ENCODE measurements around the gene ACOT4. TPM values are rescaled to one million over a fixed set of nuclear protein-coding genes. Genes with fewer than 3 reads are reported as not detected.
"Not testable (repeated sequence)": the region's sequence is repeated elsewhere in the genome, so short reads cannot be mapped to it uniquely, and the experiment has no call there.

The ACOT4 gene
- total RNA-seq, 1 experiment from 2014 or later = 1.8 TPM

GRCh38 chr14:73562696-73563095, 29.0 kb upstream of the ACOT4 start:
- not testable (repeated sequence) for H3K14ac ChIP-seq (ENCODE audit: insufficient read depth, low read length); H2BK15ac ChIP-seq (ENCODE audit: low read depth, low read length); H3K4me1 ChIP-seq (ENCODE audit: insufficient read depth, low read length); H3K27me3 ChIP-seq (ENCODE audit: insufficient read depth, low read length); H2BK12ac ChIP-seq (ENCODE audit: insufficient read length, low read depth, low read length); H3K27ac ChIP-seq (ENCODE audit: insufficient read length, low read depth, low read length); H4K8ac ChIP-seq (replicated peaks; ENCODE audit: insufficient read length, low read depth, low read length); DNase-seq; H3K79me1 ChIP-seq (ENCODE audit: insufficient read depth, low read depth, low read length, poor library complexity, severe bottlenecking); H3K4ac ChIP-seq (ENCODE audit: low read depth, low read length); H3K4me2 ChIP-seq (ENCODE audit: insufficient read depth, insufficient read length, low read length); H4K20me1 ChIP-seq (ENCODE audit: control insufficient read depth, insufficient read depth, insufficient read length); H3K9me3 ChIP-seq (ENCODE audit: control insufficient read depth, low read depth, low read length); H3T11ph ChIP-seq (ENCODE audit: low read length); H4K91ac ChIP-seq (ENCODE audit: insufficient read length, low read depth, low read length); H2AFZ ChIP-seq (ENCODE audit: low read length); H4K5ac ChIP-seq (ENCODE audit: insufficient read length, low read depth, low read length); H3K9ac ChIP-seq (ENCODE audit: extremely low read depth, insufficient read length, low read length); H3K18ac ChIP-seq (ENCODE audit: insufficient read length, low read depth, low read length); H3K79me2 ChIP-seq (ENCODE audit: insufficient read depth, low read length); H3K4me3 Mint-ChIP-seq; H2AK5ac ChIP-seq (ENCODE audit: insufficient read length, low read length); H2BK5ac ChIP-seq (ENCODE audit: insufficient read length, low read length); H3K27ac Mint-ChIP-seq; H3K23ac ChIP-seq (ENCODE audit: insufficient read length, low read depth, low read length); H2BK120ac ChIP-seq (ENCODE audit: low read depth, low read length, poor library complexity, severe bottlenecking); H3K56ac ChIP-seq (ENCODE audit: insufficient read length, low read depth, low read length); H3K27me3 Mint-ChIP-seq (ENCODE audit: low read depth); H3K23me2 ChIP-seq (ENCODE audit: insufficient read length, low read depth, low read length, poor library complexity, severe bottlenecking); H2BK20ac ChIP-seq (ENCODE audit: low read depth, low read length, poor library complexity, severe bottlenecking)
- Mint-ChIP-seq H3K4me1 (peaks cover 8 to 12% of the 10 kb centered on the region in 2 experiments), H3K9me3 (peaks cover 20% of the 10 kb centered on the region in 2 experiments), H3K36me3 (ENCODE audit: insufficient read depth in 1 of 3, low read depth in 3 of 3) (peaks cover 15 to 36% (median 27%) of the 10 kb centered on the region in 3 experiments)
- no CpG with 5 or more reads among the region's 6 CpGs for WGBS (ENCODE audit: extremely low coverage, insufficient read length, low lambda C conversion rate)

GRCh38 chr14:73566431-73566830, 25.2 kb upstream of the ACOT4 start:
- H3K27me3 ChIP-seq (ENCODE audit: insufficient read depth, low read length); H3K23me2 ChIP-seq (ENCODE audit: insufficient read length, low read depth, low read length, poor library complexity, severe bottlenecking); H2BK5ac ChIP-seq (ENCODE audit: insufficient read length, low read length); H3K4me1 ChIP-seq (ENCODE audit: insufficient read depth, low read length); H2AFZ ChIP-seq (ENCODE audit: low read length); H2BK120ac ChIP-seq (ENCODE audit: low read depth, low read length, poor library complexity, severe bottlenecking); H4K5ac ChIP-seq (ENCODE audit: insufficient read length, low read depth, low read length); H3T11ph ChIP-seq (ENCODE audit: low read length); H2BK12ac ChIP-seq (ENCODE audit: insufficient read length, low read depth, low read length); H2BK15ac ChIP-seq (ENCODE audit: low read depth, low read length); H3K79me1 ChIP-seq (ENCODE audit: insufficient read depth, low read depth, low read length, poor library complexity, severe bottlenecking); H4K20me1 ChIP-seq (ENCODE audit: control insufficient read depth, insufficient read depth, insufficient read length); H3K79me2 ChIP-seq (ENCODE audit: insufficient read depth, low read length); H3K9me3 ChIP-seq (ENCODE audit: control insufficient read depth, low read depth, low read length); DNase-seq; H3K4ac ChIP-seq (ENCODE audit: low read depth, low read length); H3K23ac ChIP-seq (ENCODE audit: insufficient read length, low read depth, low read length); H4K91ac ChIP-seq (ENCODE audit: insufficient read length, low read depth, low read length); H3K56ac ChIP-seq (ENCODE audit: insufficient read length, low read depth, low read length); H2AK5ac ChIP-seq (ENCODE audit: insufficient read length, low read length); H2BK20ac ChIP-seq (ENCODE audit: low read depth, low read length, poor library complexity, severe bottlenecking); H3K18ac ChIP-seq (ENCODE audit: insufficient read length, low read depth, low read length); H3K4me2 ChIP-seq (ENCODE audit: insufficient read depth, insufficient read length, low read length); H3K27ac ChIP-seq (ENCODE audit: insufficient read length, low read depth, low read length); H3K4me3 Mint-ChIP-seq; H3K9ac ChIP-seq (ENCODE audit: extremely low read depth, insufficient read length, low read length); H4K8ac ChIP-seq (replicated peaks; ENCODE audit: insufficient read length, low read depth, low read length); H3K27ac Mint-ChIP-seq; H3K14ac ChIP-seq (ENCODE audit: insufficient read depth, low read length): not testable (repeated sequence)
- Mint-ChIP-seq H3K9me3 (peaks cover 19 to 22% of the 10 kb centered on the region in 2 experiments), H3K27me3 (ENCODE audit: low read depth) (peaks cover 15% of the 10 kb centered on the region), H3K36me3 (ENCODE audit: insufficient read depth in 1 of 3, low read depth in 3 of 3) (peaks cover 15 to 37% (median 28%) of the 10 kb centered on the region in 3 experiments), H3K4me1 (peaks cover 23 to 31% of the 10 kb centered on the region in 2 experiments)
- WGBS (ENCODE audit: extremely low coverage, insufficient read length, low lambda C conversion rate) = no CpG with 5 or more reads among the region's 18 CpGs

Data from H9 (cell line).